ENCODE results near the gene SAPCD2.
A peak's percentile ranks its signal among the peaks of the same experiment; 100 is the strongest.
"Not testable (repeated sequence)": the region's sequence is repeated elsewhere in the genome, so short reads cannot be mapped to it uniquely, and the experiment has no call there.

SAPCD2 gene

GRCh38 chr9:137070201-137070905 is at the start of gene SAPCD2:
TSS of gene SAPCD2 (minus strand) at chr9:137070557. CDS start at chr9:137070460, 97 bp downstream.
- DNase-seq, result peak; percentile 95

GRCh38 chr9:137118092-137118603 is 47.8 kb upstream of the SAPCD2 start:
- not testable (repeated sequence) for DNase-seq

- DNase-seq, result no peak
Observed at GRCh38 chr9:137117269-137117731, 46.9 kb upstream of the SAPCD2 start.

GRCh38 chr9:137116728-137117127 is 46.4 kb upstream of the SAPCD2 start:
- DNase-seq, result no peak

GRCh38 chr9:137116027-137116507 is 45.7 kb upstream of the SAPCD2 start:
- DNase-seq, result no peak

GRCh38 chr9:137115394-137116026 is 45.2 kb upstream of the SAPCD2 start:
- DNase-seq, result no peak

- DNase-seq, result peak; percentile 82
Observed at GRCh38 chr9:137114613-137115393, 44.4 kb upstream of the SAPCD2 start, which contains the start of gene DPP7. TSS of gene DPP7 (minus strand) at chr9:137114733. CDS start at chr9:137114713, 20 bp downstream.

GRCh38 chr9:137114220-137114612 is 43.9 kb upstream of the SAPCD2 start:
- DNase-seq, result no peak

- DNase-seq, result no peak
Observed at GRCh38 chr9:137113385-137114159, 43.2 kb upstream of the SAPCD2 start.

GRCh38 chr9:137112564-137113384 is 42.4 kb upstream of the SAPCD2 start:
- DNase-seq, result no peak

GRCh38 chr9:137111788-137112563 is 41.6 kb upstream of the SAPCD2 start:
- DNase-seq, result no peak

GRCh38 chr9:137110911-137111787 is 40.8 kb upstream of the SAPCD2 start:
- no peak for DNase-seq

GRCh38 chr9:137110147-137110910 is 40.0 kb upstream of the SAPCD2 start:
- DNase-seq, result no peak

GRCh38 chr9:137109250-137110146 is 39.1 kb upstream of the SAPCD2 start:
- no peak for DNase-seq

- no peak for DNase-seq
Observed at GRCh38 chr9:137108608-137109249, 38.4 kb upstream of the SAPCD2 start.

- DNase-seq, result no peak
Observed at GRCh38 chr9:137107982-137108381, 37.6 kb upstream of the SAPCD2 start.

GRCh38 chr9:137107312-137107921 is 37.1 kb upstream of the SAPCD2 start:
- DNase-seq, result no peak
